ENCODE data around the gene COL19A1.
"Not testable (repeated sequence)": the region's sequence is repeated elsewhere in the genome, so short reads cannot be mapped to it uniquely, and the experiment has no call there.

GRCh38 chr6:70010339-70010738 is 144.0 kb downstream of the COL19A1 start:
- not testable (repeated sequence) for TF ChIP-seq CTCF, POLR2A (IDR thresholded peaks at IDR 0.05)
